Sigmoid colon (tissue), 4 donors: ENCODE data around the gene TMEM108.

ENCODE experiments used
- EP300 ChIP-seq, 4 donors: sonication (generic); formaldehyde crosslinking; IDR thresholded peaks; one replicate each; pipeline ENCODE4 v1.6.1; 2017; ENCODE audit warnings: antibody characterized with exemption in 4 of 4
- POLR2A ChIP-seq, 2 donors: fragments of 450-650 bp; IDR thresholded peaks; one replicate each; pipeline ENCODE4 v1.6.1; 2016; ENCODE audit warnings: antibody characterized with exemption in 2 of 2, mild to moderate bottlenecking in 2 of 2, moderate library complexity in 2 of 2
- TF ChIP-seq, protein P1 (sequence below), 4 experiments: fragments of 450-650 bp in 3 of 4; fragments of 200-600 bp in 1 of 4; IDR thresholded peaks; one replicate each; pipeline ENCODE4 v1.5.1; 2016 to 2019; ENCODE audit warnings: antibody characterized with exemption in 4 of 4, mild to moderate bottlenecking in 3 of 4, moderate library complexity in 2 of 4

DNA sequence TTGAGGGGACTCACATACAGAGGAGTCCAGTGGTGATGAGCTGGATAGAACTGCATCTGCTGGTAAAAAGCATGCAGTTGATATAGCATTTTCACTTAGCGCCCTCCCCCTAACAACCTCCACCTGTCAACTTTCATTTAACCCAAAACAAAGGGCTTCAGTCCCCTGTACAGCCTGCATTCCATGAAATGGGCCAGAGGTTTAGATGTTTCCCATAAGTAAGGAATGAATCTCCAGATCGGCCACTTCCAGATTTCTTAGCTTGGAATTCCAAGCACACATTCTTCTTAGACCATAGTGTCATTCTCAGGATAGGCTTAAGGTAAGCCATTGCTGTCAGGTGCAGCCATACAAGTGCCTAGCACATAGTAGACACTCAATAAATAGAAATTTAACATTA is 328.7 kb downstream of the TMEM108 start:
- TF ChIP-seq POLR2A (IDR thresholded peaks at IDR 0.05) (no peak), EP300 (IDR thresholded peaks at IDR 0.05) (no peak)
- TF ChIP-seq, protein P1, sequence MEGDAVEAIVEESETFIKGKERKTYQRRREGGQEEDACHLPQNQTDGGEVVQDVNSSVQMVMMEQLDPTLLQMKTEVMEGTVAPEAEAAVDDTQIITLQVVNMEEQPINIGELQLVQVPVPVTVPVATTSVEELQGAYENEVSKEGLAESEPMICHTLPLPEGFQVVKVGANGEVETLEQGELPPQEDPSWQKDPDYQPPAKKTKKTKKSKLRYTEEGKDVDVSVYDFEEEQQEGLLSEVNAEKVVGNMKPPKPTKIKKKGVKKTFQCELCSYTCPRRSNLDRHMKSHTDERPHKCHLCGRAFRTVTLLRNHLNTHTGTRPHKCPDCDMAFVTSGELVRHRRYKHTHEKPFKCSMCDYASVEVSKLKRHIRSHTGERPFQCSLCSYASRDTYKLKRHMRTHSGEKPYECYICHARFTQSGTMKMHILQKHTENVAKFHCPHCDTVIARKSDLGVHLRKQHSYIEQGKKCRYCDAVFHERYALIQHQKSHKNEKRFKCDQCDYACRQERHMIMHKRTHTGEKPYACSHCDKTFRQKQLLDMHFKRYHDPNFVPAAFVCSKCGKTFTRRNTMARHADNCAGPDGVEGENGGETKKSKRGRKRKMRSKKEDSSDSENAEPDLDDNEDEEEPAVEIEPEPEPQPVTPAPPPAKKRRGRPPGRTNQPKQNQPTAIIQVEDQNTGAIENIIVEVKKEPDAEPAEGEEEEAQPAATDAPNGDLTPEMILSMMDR (IDR thresholded peaks at IDR 0.05) = no peak
